Activated naive CD4-positive, alpha-beta T cell treated with anti-CD3 and anti-CD28 coated beads, Interleukin-2, amount 10 ng/mL, durations not matched to agents 5 hours and 36 hours (primary cell): ENCODE measurements around the gene SMIM7. TPM values are rescaled to one million over a fixed set of nuclear protein-coding genes. Genes with fewer than 3 reads are reported as not detected.

Source experiments
- total RNA-seq, 2 experiments: library from RNA; stranded (reverse); gene quantifications; one replicate each; pipeline ENCODE4 v1.2.3, GENCODE V29; 2021

Gene SMIM7
- total RNA-seq, result 10 to 100 TPM; 61.4 to 61.9 TPM

DNA sequence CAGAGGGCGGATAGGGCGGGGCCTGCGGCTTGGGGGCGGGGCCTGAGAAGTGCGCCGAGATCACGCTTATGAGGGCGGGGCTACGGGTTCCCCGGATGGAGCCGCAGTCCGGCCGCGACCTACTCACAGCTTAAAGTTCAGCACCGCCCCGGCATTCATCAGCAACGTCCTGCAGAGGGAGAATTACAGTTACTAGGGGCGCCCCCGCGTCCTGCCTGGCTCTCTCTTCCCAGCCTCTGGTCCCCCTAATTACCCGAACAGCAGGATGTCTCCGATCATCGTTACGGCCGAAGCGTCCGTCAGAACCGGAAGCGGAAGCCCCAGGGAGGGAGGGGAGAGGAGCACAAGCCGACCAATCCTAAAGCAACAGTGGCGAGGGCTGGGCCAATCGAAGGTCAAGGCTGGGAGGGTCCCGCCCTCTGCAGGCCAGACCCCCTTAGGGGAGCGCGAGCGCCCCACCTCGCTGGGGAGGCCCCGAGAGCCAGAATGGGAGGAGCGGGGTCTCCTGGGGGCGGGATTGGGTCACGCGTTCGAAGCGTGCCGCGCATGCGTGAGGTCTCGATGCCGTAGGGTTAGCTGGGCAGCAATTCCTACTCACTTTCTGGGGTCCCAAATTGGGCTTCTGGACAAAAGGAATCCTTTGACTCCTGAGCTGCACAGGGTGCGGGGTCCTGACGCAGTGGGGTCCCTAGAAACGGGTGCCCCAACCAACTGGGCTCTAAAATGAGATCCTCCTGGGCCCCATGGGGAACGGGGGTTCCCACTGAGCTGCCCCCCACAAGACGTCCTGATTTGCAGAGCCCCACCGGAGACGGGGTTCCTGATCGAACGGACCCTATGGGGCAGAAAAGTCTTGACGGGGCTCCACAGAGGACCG is at the start of gene SMIM7:
SMIM7 (minus strand) TSS at position 313 of the 877 bp plus-strand sequence; CDS start at position 279, 34 bp downstream.

DNA sequence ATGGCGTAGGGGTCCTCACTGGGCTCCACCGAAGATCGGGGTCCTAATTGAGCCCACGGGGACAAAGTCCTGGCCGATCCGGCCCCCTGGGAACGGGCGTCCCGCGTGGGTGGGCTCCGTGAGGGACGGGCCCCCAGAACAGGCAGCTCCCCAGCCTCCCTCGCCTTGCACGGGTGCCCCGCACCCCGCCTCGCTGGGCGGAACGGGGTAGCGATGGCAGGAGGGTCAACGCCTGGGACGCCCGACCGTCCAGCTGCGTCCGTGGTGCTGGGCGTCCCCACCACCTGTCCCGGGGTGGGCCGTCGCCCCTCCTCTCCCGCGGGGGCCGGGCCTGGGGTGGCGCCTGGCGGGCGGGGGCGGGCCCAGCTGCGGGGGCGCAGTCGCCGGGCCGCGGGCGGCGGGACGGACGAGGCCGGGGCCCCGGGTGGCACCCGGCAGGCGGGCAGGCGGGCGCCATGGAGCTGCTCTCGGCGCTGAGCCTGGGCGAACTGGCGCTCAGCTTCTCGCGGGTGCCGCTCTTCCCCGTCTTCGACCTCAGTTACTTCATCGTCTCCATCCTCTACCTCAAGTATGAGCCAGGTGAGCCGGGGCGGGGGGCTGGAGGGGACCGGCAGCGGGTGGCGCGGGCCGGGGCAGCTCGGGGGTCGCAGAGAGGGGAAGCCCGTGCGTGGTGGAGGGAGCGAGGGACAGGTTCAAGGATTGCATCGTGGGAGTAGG is 977 bp upstream of the SMIM7 start, which contains the start of gene TMEM38A:
TMEM38A (plus strand) TSS at position 377 of the 717 bp plus-strand sequence; CDS start at position 456, 79 bp downstream.

DNA sequence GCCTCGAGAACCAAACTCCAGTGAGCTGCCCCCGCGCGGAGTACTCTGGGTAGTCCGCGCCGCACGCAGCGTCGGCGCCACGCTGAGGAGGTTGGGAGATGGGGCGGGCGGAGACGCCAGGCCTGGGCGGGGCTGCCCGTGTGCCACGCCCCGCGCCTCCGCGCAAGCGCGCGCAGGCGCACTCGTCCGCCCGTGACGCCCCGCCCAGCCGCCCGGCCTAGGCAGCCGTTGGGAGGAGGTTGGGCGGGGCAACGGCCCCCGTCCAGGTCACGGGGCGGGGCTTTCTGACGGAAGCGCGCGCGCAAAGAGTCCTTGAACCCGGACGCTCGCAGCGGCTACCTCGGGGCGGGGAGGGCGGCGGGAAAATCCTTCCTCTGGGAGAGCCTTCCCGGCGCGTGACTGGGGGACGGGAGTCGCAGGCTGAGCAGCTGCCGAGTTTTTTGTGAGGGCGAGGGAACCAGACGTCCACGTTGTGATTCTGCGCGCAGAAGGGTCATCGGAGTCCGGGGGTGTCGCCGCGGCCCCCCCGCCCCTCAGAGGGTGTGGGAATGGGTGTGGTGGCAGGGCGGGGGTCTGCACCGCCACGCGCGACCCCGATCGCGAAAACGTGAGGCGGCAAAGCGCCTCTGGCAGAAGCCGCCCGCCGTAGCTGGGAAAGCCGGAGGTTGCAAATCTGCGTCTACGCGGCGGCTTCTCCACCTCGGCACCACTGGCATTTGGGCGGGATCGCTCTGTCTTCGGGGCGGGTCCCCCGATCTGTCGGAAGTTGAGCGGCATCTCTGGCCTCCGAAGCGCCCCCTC is 31.6 kb downstream of the SMIM7 start, which contains the start of gene MED26:
MED26 (minus strand) TSS at position 22 of the 801 bp plus-strand sequence. CDS start 261 bp downstream, outside the sequence.

Other genes starting within 250 kb of the SMIM7 start
- 10 to 100 TPM; 36.4 to 37.4 TPM for gene EPS15L1, start 188.2 kb downstream of the SMIM7 start, total RNA-seq
- not detected for gene CALR3, start 164.0 kb downstream of the SMIM7 start, total RNA-seq
- gene C19orf44, start 163.8 kb downstream of the SMIM7 start, total RNA-seq, result 1 to 10 TPM; 2.8 to 3.2 TPM
- gene CHERP, start 117.7 kb downstream of the SMIM7 start, total RNA-seq, result 10 to 100 TPM; 53.9 to 56.2 TPM
- gene SLC35E1, start 87.7 kb downstream of the SMIM7 start, total RNA-seq, result 10 to 100 TPM; 55.5 to 57.3 TPM
- gene MED26, start 31.9 kb downstream of the SMIM7 start, total RNA-seq, result 10 to 100 TPM; 14.0 to 14.1 TPM
- gene TMEM38A, start 995 bp upstream of the SMIM7 start, total RNA-seq, result 1 to 10 TPM; 1.3 to 2.0 TPM
- gene NWD1, start 59.7 kb upstream of the SMIM7 start, total RNA-seq, result not detected
- 10 to 100 TPM; 40.0 to 41.2 TPM for gene SIN3B, start 169.3 kb upstream of the SMIM7 start, total RNA-seq
- gene F2RL3, start 228.9 kb upstream of the SMIM7 start, total RNA-seq, result under 1 TPM; 0.22 to 0.23 TPM